ENCODE measurements around the gene ZNF699. TPM values are rescaled to one million over a fixed set of nuclear protein-coding genes. Genes with fewer than 3 reads are reported as not detected.
"Not testable (repeated sequence)": the region's sequence is repeated elsewhere in the genome, so short reads cannot be mapped to it uniquely, and the experiment has no call there.

The ZNF699 gene
- total RNA-seq, result 7.6 and 8.4 TPM in 2 replicates

GRCh38 chr19:9309139-9309973 is at the start of gene ZNF699:
ZNF699 (minus strand) TSS chr19:9309838; CDS start chr19:9305119, 4,719 bp downstream.
- intact Hi-C loops (cut with micrococcal nuclease), result loop anchor here (1.0 to 2.0 kb wide), 12 partner anchors 15 to 525 kb away; partner anchors contain the start of genes FBXL12, MBD3L1, PIN1 and ZNF121

- intact Hi-C loops (cut with micrococcal nuclease), result no loop called here
These were observed 45.0 kb upstream of the ZNF699 start for GRCh38 chr19:9354651-9355050.

- intact Hi-C loops (cut with micrococcal nuclease), result no loop called here
These were observed 43.4 kb upstream of the ZNF699 start for GRCh38 chr19:9353011-9353410.

- intact Hi-C loops (cut with micrococcal nuclease), result no loop called here
These were observed 42.9 kb upstream of the ZNF699 start for GRCh38 chr19:9352505-9352904.

- intact Hi-C loops (cut with micrococcal nuclease), result no loop called here
These were observed 39.0 kb upstream of the ZNF699 start for GRCh38 chr19:9348671-9349070.

- intact Hi-C loops (cut with micrococcal nuclease), result no loop called here
These were observed 38.6 kb upstream of the ZNF699 start for GRCh38 chr19:9348253-9348652.

GRCh38 chr19:9345005-9345404 is 35.4 kb upstream of the ZNF699 start:
- intact Hi-C loops (cut with micrococcal nuclease), result no loop called here

- intact Hi-C loops (cut with micrococcal nuclease), result no loop called here
These were observed 33.1 kb upstream of the ZNF699 start for GRCh38 chr19:9342610-9343304.

GRCh38 chr19:9329999-9330398 is 20.4 kb upstream of the ZNF699 start:
- intact Hi-C loops (cut with micrococcal nuclease), result no loop called here

- intact Hi-C loops (cut with micrococcal nuclease), result loop anchor here (1.0 kb wide), 5 partner anchors 15 to 297 kb away; partner anchors contain the start of genes ZNF266, ZNF317, ZNF426 and ZNF561
These were observed 14.9 kb upstream of the ZNF699 start for GRCh38 chr19:9324584-9324962.

GRCh38 chr19:9323919-9324583 is 14.4 kb upstream of the ZNF699 start, which contains the start of gene ZNF559:
ZNF559 (plus strand) TSS chr19:9324179; CDS start chr19:9338550, 14,371 bp downstream.
- intact Hi-C loops (cut with micrococcal nuclease), result loop anchor here (1.0 kb wide), 6 partner anchors 15 to 444 kb away; partner anchors contain the start of genes ZNF266, ZNF317, ZNF426 and ZNF561

GRCh38 chr19:9323557-9323918 is 13.9 kb upstream of the ZNF699 start:
- intact Hi-C loops (cut with micrococcal nuclease), result loop anchor here (1.0 kb wide), 1 partner anchor 445 kb away; the partner anchor contains the start of gene ZNF846

- intact Hi-C loops (cut with micrococcal nuclease), result not testable (repeated sequence)
These were observed 12.6 kb upstream of the ZNF699 start for GRCh38 chr19:9322201-9322600.

- intact Hi-C loops (cut with micrococcal nuclease), result not testable (repeated sequence)
These were observed 12.1 kb upstream of the ZNF699 start for GRCh38 chr19:9321756-9322155.

- intact Hi-C loops (cut with micrococcal nuclease), result no loop called here
These were observed 11.7 kb upstream of the ZNF699 start for GRCh38 chr19:9321338-9321737.

GRCh38 chr19:9313756-9314155 is 4.1 kb upstream of the ZNF699 start:
- intact Hi-C loops (cut with micrococcal nuclease), result no loop called here

- intact Hi-C loops (cut with micrococcal nuclease), result loop anchor here (1.0 to 2.0 kb wide), 12 partner anchors 14 to 525 kb away; partner anchors contain the start of genes FBXL12, MBD3L1, PIN1 and ZNF121
These were observed 372 bp upstream of the ZNF699 start for GRCh38 chr19:9309974-9310446.

GRCh38 chr19:9308091-9308770 is 1.4 kb downstream of the ZNF699 start:
- intact Hi-C loops (cut with micrococcal nuclease), result loop anchor here (2.0 kb wide), 3 partner anchors 313 to 527 kb away; partner anchors contain the start of genes PIN1 and ZNF561

GRCh38 chr19:9306443-9306842 is 3.2 kb downstream of the ZNF699 start:
- intact Hi-C loops (cut with micrococcal nuclease), result no loop called here

GRCh38 chr19:9296336-9296735 is 13.3 kb downstream of the ZNF699 start:
- intact Hi-C loops (cut with micrococcal nuclease), result no loop called here

GRCh38 chr19:9295411-9295849 is 14.2 kb downstream of the ZNF699 start:
- intact Hi-C loops (cut with micrococcal nuclease), result no loop called here
